Measurements from ENCODE around the gene PCNX1.
"Not testable (repeated sequence)": the region's sequence is repeated elsewhere in the genome, so short reads cannot be mapped to it uniquely, and the experiment has no call there.

PCNX1 gene

DNA sequence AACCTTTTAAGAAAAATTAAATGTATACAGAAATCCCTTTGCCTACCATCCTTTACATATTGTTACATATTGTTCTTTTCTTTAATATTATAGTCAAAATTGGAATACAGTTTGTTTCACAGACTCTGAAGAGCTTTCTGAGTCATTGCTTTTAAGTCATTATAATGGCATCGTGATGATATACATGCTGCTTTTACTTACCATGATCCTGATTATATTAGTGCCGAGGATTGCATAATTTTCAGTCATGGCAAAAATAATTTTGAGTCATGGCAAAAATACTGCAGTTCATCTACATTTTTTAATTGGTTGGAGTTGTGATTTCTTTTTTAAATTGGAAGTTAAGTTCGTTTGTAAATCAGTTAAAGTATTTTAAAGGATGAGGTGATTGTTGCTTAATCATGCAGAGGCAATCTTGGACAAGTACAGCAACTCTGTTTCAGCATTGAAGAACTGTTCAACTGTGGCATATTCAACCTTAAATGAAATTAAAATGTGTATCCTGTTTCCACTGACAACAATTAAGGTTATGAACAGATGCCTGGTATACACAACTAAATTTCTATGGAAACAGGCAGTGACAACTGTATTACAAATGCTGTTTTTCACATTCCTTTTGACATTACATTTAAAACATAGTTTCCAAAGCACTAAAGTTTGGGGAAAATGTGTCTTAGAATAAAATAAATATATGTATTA is 142.3 kb downstream of the PCNX1 start:
- Histone ChIP-seq H3K9me3 (ENCODE audit: insufficient read depth, low read depth, low read length) (no peaks in the 10 kb centered on the region), H3K9ac (ENCODE audit: low read depth, low read length) (no peak overlapping the region), H3K4me1 (ENCODE audit: insufficient read depth, low read length) (no peaks in the 10 kb centered on the region), H3K27ac (ENCODE audit: low read length) (no peak overlapping the region), H3K27me3 (ENCODE audit: insufficient read depth, low read length) (no peaks in the 10 kb centered on the region), H3K36me3 (ENCODE audit: insufficient read depth, low read depth, low read length) (peaks cover 75% of the 10 kb centered on the region), H3K4me3 (ENCODE audit: low read length) (no peak overlapping the region)

DNA sequence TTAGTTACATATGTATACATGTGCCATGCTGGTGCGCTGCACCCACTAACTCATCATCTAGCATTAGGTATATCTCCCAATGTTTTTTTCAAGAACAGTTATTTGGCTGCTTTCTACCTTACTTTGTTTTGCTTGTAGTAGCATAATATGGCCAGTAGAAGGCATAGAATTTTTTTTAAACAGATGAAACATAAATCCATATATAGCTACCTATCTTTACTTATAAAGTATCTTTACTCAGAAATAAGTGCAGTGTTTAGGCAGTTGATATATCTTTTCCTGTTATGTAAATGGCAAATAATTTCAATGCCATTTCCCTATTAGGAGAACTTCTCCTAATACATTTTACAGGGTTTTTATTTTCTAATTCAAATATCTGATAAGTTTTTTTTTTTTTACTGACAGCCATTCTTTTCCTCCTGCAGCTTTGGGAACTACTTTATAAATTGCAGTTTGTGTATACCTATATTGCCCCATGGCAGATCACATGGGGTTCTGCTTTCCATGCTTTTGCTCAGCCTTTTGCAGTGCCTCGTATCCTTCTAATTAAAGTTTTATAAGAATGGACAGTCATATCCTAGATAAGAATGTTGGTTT is 143.1 kb downstream of the PCNX1 start:
- Histone ChIP-seq H3K4me3 (ENCODE audit: low read length) (no peak overlapping the region), H3K4me1 (ENCODE audit: insufficient read depth, low read length) (no peaks in the 10 kb centered on the region), H3K9ac (ENCODE audit: low read depth, low read length) (no peak overlapping the region), H3K36me3 (ENCODE audit: insufficient read depth, low read depth, low read length) (peaks cover 74% of the 10 kb centered on the region), H3K9me3 (ENCODE audit: insufficient read depth, low read depth, low read length) (no peaks in the 10 kb centered on the region), H3K27me3 (ENCODE audit: insufficient read depth, low read length) (no peaks in the 10 kb centered on the region), H3K27ac (ENCODE audit: low read length) (no peak overlapping the region)

DNA sequence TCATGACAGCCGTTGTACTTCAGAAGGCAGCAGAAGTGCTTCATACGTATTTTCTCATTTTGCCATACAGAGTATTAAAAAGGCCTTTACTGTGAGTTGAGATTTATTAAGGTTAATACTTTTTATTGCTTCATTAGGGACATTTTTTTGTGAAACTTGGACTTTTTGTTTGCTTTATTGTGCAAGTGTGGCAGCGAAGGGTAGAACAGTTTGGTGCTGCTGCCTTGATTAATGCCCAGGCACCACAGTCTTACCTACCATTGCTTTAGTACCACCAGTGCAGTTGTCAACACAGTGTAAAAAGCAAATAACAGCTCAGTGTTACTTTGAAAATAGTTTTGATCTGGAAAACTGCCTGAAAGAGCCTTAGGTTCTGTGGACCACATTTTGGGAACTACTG is 147.4 kb downstream of the PCNX1 start:
- Histone ChIP-seq H3K9ac (ENCODE audit: low read depth, low read length) (no peak overlapping the region), H3K36me3 (ENCODE audit: insufficient read depth, low read depth, low read length) (peaks cover 58% of the 10 kb centered on the region), H3K27me3 (ENCODE audit: insufficient read depth, low read length) (no peaks in the 10 kb centered on the region), H3K27ac (ENCODE audit: low read length) (no peak overlapping the region), H3K9me3 (ENCODE audit: insufficient read depth, low read depth, low read length) (no peaks in the 10 kb centered on the region), H3K4me1 (ENCODE audit: insufficient read depth, low read length) (no peaks in the 10 kb centered on the region), H3K4me3 (ENCODE audit: low read length) (no peak overlapping the region)

DNA sequence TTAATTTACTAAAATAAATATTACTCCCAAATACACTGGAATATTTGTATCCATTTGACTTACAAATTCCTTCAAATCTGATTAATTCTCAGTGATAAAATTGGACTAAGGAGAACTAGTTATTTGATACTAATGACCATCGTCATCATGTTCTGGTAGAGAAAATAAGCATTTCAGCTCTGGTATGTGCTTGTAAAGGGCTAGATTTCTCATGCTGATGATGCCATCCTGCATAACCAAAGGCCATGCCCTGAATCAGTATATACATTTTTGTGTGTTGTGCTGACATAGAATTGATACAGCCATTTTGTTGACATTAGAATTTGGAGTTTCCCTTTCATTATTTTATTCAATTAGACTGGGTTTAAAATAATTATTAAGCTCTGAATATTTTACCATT is 148.9 kb downstream of the PCNX1 start:
- Histone ChIP-seq H3K4me1 (ENCODE audit: insufficient read depth, low read length) (no peaks in the 10 kb centered on the region), H3K4me3 (ENCODE audit: low read length) (no peak overlapping the region), H3K9me3 (ENCODE audit: insufficient read depth, low read depth, low read length) (no peaks in the 10 kb centered on the region), H3K27ac (ENCODE audit: low read length) (no peak overlapping the region), H3K36me3 (ENCODE audit: insufficient read depth, low read depth, low read length) (peaks cover 71% of the 10 kb centered on the region), H3K9ac (ENCODE audit: low read depth, low read length) (no peak overlapping the region), H3K27me3 (ENCODE audit: insufficient read depth, low read length) (no peaks in the 10 kb centered on the region)

DNA sequence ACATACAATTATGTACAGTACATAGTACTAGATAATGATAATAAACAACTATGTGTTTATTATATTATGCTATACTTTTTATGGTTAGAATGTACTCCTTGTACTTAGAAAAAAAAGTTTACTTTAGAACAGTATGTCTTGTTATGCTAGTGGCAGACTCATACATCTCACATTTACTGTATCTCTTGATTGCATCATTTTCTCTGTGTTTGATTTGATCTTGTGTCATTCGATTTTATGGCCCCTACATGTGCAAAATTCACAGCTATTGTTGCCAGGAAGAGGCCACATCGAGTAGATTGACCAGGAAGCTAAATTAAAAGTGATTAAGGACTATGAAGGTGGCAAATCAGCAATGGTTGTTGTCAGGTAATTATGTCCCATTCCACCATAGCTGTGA is 153.0 kb downstream of the PCNX1 start:
- no peak overlapping the region for H3K4me3 ChIP-seq (ENCODE audit: low read length)
- no peaks in the 10 kb centered on the region for H3K27me3 ChIP-seq (ENCODE audit: insufficient read depth, low read length)
- H3K9me3 ChIP-seq (ENCODE audit: insufficient read depth, low read depth, low read length): peaks cover 7% of the 10 kb centered on the region
- H3K4me1 ChIP-seq (ENCODE audit: insufficient read depth, low read length): no peaks in the 10 kb centered on the region
- H3K9ac ChIP-seq (ENCODE audit: low read depth, low read length): no peak overlapping the region
- peaks cover 73% of the 10 kb centered on the region for H3K36me3 ChIP-seq (ENCODE audit: insufficient read depth, low read depth, low read length)
- H3K27ac ChIP-seq (ENCODE audit: low read length): no peak overlapping the region

DNA sequence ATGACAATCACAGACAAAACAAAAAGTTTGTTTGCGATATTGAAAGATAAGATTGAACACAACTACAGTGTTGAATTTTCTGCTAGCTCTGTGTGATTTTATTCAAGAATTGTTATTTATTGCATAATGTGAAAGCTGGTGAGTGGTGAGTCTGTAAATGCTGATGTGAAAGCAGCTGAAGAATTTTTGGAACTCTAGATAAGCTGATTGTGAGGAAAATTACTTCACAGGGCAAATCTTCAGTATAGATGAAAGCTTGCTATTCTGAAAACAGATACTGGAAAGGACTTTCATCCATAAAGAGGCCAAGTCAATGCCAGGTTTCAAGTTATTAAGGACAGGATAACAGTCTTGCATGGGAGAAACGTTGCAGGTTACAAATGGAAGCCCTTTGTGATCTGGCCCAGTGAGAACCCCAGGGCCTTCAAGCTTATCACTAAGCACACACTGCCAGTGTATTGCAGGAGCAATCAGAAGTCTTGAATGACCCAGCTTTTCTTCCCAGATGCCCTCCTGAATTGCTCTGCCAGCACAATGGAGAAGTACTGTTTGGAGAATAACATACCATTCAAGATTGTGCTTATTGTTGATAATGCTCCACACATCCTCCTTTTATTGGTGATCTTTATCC is 153.7 kb downstream of the PCNX1 start:
- Histone ChIP-seq H3K9me3 (ENCODE audit: insufficient read depth, low read depth, low read length) (peaks cover 7% of the 10 kb centered on the region), H3K36me3 (ENCODE audit: insufficient read depth, low read depth, low read length) (peaks cover 73% of the 10 kb centered on the region), H3K9ac (ENCODE audit: low read depth, low read length) (no peak overlapping the region), H3K27me3 (ENCODE audit: insufficient read depth, low read length) (no peaks in the 10 kb centered on the region), H3K4me3 (ENCODE audit: low read length) (no peak overlapping the region), H3K4me1 (ENCODE audit: insufficient read depth, low read length) (no peaks in the 10 kb centered on the region), H3K27ac (ENCODE audit: low read length) (no peak overlapping the region)

DNA sequence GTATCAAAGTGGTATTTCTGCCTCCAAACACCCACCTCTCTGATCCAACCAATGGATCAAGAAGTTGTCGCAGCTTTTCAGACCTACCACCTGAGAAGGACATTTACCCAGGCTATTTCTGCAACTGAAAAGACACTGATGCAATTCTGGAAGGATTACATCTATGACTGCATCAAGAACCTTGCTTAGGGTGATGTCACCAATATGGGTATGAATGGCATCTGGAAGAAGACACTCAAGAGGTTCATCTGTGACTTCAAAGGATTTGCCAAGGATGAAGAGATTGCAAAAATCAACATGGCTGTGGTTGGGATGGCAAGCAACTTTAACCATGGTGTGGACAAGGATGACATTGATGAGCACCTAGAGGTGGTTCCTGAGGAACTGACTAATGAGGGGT is 154.2 kb downstream of the PCNX1 start:
- Histone ChIP-seq H3K36me3 (ENCODE audit: insufficient read depth, low read depth, low read length) (peaks cover 73% of the 10 kb centered on the region), H3K27ac (ENCODE audit: low read length) (no peak overlapping the region), H3K4me1 (ENCODE audit: insufficient read depth, low read length) (no peaks in the 10 kb centered on the region)

GRCh38 chr14:71062581-71063303 is 155.5 kb downstream of the PCNX1 start:
- Histone ChIP-seq H3K27me3 (ENCODE audit: insufficient read depth, low read length) (no peaks in the 10 kb centered on the region), H3K36me3 (ENCODE audit: insufficient read depth, low read depth, low read length) (peaks cover 69% of the 10 kb centered on the region), H3K4me3 (ENCODE audit: low read length) (no peak overlapping the region), H3K9me3 (ENCODE audit: insufficient read depth, low read depth, low read length) (peaks cover 7% of the 10 kb centered on the region), H3K27ac (ENCODE audit: low read length) (no peak overlapping the region), H3K9ac (ENCODE audit: low read depth, low read length) (no peak overlapping the region), H3K4me1 (ENCODE audit: insufficient read depth, low read length) (no peaks in the 10 kb centered on the region)

More for the DNA sequence above, 154.2 kb downstream of the PCNX1 start:
- H3K27me3 ChIP-seq (ENCODE audit: insufficient read depth, low read length): no peaks in the 10 kb centered on the region
- H3K4me3 ChIP-seq (ENCODE audit: low read length): no peak overlapping the region
- H3K9ac ChIP-seq (ENCODE audit: low read depth, low read length): no peak overlapping the region
- peaks cover 7% of the 10 kb centered on the region for H3K9me3 ChIP-seq (ENCODE audit: insufficient read depth, low read depth, low read length)

GRCh38 chr14:71063351-71063750 is 156.1 kb downstream of the PCNX1 start:
- peaks cover 63% of the 10 kb centered on the region for H3K36me3 ChIP-seq (ENCODE audit: insufficient read depth, low read depth, low read length)
- H3K27ac ChIP-seq (ENCODE audit: low read length): no peak overlapping the region
- H3K9ac ChIP-seq (ENCODE audit: low read depth, low read length): no peak overlapping the region
- H3K9me3 ChIP-seq (ENCODE audit: insufficient read depth, low read depth, low read length): peaks cover 7% of the 10 kb centered on the region
- H3K4me1 ChIP-seq (ENCODE audit: insufficient read depth, low read length): no peaks in the 10 kb centered on the region
- no peaks in the 10 kb centered on the region for H3K27me3 ChIP-seq (ENCODE audit: insufficient read depth, low read length)
- H3K4me3 ChIP-seq (ENCODE audit: low read length): no peak overlapping the region

- not testable (repeated sequence) for H3K9ac ChIP-seq (ENCODE audit: low read depth, low read length); H3K9me3 ChIP-seq (ENCODE audit: insufficient read depth, low read depth, low read length); H3K4me3 ChIP-seq (ENCODE audit: low read length); H3K4me1 ChIP-seq (ENCODE audit: insufficient read depth, low read length); H3K27me3 ChIP-seq (ENCODE audit: insufficient read depth, low read length); H3K27ac ChIP-seq (ENCODE audit: low read length)
- peaks cover 54% of the 10 kb centered on the region for H3K36me3 ChIP-seq (ENCODE audit: insufficient read depth, low read depth, low read length)
Observed at GRCh38 chr14:71064747-71065146, 157.5 kb downstream of the PCNX1 start.

DNA sequence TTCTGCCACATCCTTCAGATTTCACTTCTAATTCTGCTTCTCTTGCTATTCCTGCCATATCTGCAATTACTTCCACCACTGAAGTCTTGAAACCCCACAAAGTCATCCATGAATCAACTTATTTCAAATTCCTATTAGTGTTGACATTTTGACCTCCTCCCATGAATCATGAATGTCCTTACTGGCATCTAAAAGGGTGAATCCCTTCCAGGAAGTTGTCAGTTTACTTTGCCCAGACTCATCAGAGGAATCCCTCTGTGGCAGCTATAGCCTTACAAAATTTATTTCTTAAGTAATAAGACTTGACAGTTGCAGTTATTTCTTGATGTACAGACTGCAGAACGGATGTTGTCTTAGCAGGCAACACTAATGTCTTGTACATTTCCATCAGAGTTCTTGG is 162.9 kb downstream of the PCNX1 start:
- H3K27ac ChIP-seq (ENCODE audit: low read length): no peak overlapping the region
- H3K4me3 ChIP-seq (ENCODE audit: low read length): no peak overlapping the region
- no peaks in the 10 kb centered on the region for H3K27me3 ChIP-seq (ENCODE audit: insufficient read depth, low read length)
- H3K9ac ChIP-seq (ENCODE audit: low read depth, low read length): no peak overlapping the region
- no peaks in the 10 kb centered on the region for H3K9me3 ChIP-seq (ENCODE audit: insufficient read depth, low read depth, low read length)
- H3K36me3 ChIP-seq (ENCODE audit: insufficient read depth, low read depth, low read length): peaks cover 52% of the 10 kb centered on the region
- H3K4me1 ChIP-seq (ENCODE audit: insufficient read depth, low read length): no peaks in the 10 kb centered on the region

Measured in iPS-20b (cell line).